ENCODE measurements around the gene NFATC4. TPM values are rescaled to one million over a fixed set of nuclear protein-coding genes. Genes with fewer than 3 reads are reported as not detected.
A peak's percentile ranks its signal among the peaks of the same experiment; 100 is the strongest.

Gene NFATC4
- total and polyA plus RNA-seq, 9 donors: 25.9 to 288 (median 157) TPM

- 46 to 64% (median 49%) methylated on average over 1 of the region's 1 CpG for WGBS, 3 donors
- intact Hi-C loops (cut with DNase I): loop anchor here (1.0 to 10.0 kb wide), 4 partner anchors 37 to 220 kb away; partner anchors contain the start of genes EMC9 (in 1 of the 4), PSME2 (in 1 of the 4) and RNF31 (in 1 of the 4)
- Histone ChIP-seq H3K36me3 (no peaks in the 10 kb centered on the region), H3K27me3 (no peaks in the 10 kb centered on the region), H3K4me1 (ENCODE audit: insufficient read depth) (peaks cover 4% of the 10 kb centered on the region), H3K4me3 (no peak overlapping the region), H3K27ac (peak overlapping the region in 1 of 2 donors; percentile 93), H3K9me3 (no peaks in the 10 kb centered on the region)
- no peak for TF ChIP-seq EP300 (IDR thresholded peaks at IDR 0.05)
- TF ChIP-seq CTCF (IDR thresholded peaks at IDR 0.05): no peak
- TF ChIP-seq POLR2A (IDR thresholded peaks at IDR 0.05): no peak
- no peak for DNase-seq
Observed at GRCh38 chr14:24364841-24365240, 3.1 kb upstream of the NFATC4 start.

- TF ChIP-seq EP300 (IDR thresholded peaks at IDR 0.05): no peak
- TF ChIP-seq POLR2A (IDR thresholded peaks at IDR 0.05): peak; percentile 13
- peak; percentile 73 to 94 (median 92) for TF ChIP-seq CTCF (IDR thresholded peaks at IDR 0.05)
- WGBS, 3 donors: 1 to 2% (median 2%) methylated on average over 28 of the region's 28 CpGs
- intact Hi-C loops (cut with DNase I): loop anchor here (1.0 to 10.0 kb wide), 4 partner anchors 36 to 221 kb away; partner anchors contain the start of genes EMC9 (in 1 of the 4), PSME2 (in 1 of the 4) and RNF31 (in 1 of the 4)
Observed at GRCh38 chr14:24365600-24366412, 2.2 kb upstream of the NFATC4 start.

GRCh38 chr14:24366413-24366720 lies 1.6 kb upstream of the NFATC4 start:
- no peaks in the 10 kb centered on the region for H3K27me3 ChIP-seq
- no peaks in the 10 kb centered on the region for H3K9me3 ChIP-seq
- no peak for DNase-seq
- WGBS, 3 donors: 0 to 1% (median 1%) methylated on average over 16 of the region's 16 CpGs
- no peaks in the 10 kb centered on the region for H3K36me3 ChIP-seq
- intact Hi-C loops (cut with DNase I): loop anchor here (2.0 to 10.0 kb wide), 3 partner anchors 36 to 222 kb away; partner anchors contain the start of genes EMC9 (in 1 of the 4), PSME2 (in 1 of the 4) and RNF31 (in 1 of the 4)
- peaks cover 4% of the 10 kb centered on the region for H3K4me1 ChIP-seq (ENCODE audit: insufficient read depth)
- H3K27ac ChIP-seq: peak overlapping the region; percentile 93 to 96
- peak overlapping the region; percentile 71 for H3K4me3 ChIP-seq
- TF ChIP-seq CTCF (IDR thresholded peaks at IDR 0.05) (no peak), POLR2A (IDR thresholded peaks at IDR 0.05) (no peak), EP300 (IDR thresholded peaks at IDR 0.05) (no peak)

More at GRCh38 chr14:24365600-24366412, 2.2 kb upstream of the NFATC4 start:
- Histone ChIP-seq H3K4me1 (ENCODE audit: insufficient read depth) (peaks cover 4% of the 10 kb centered on the region), H3K27me3 (no peaks in the 10 kb centered on the region), H3K27ac (peak overlapping the region; percentile 93 to 96), H3K36me3 (no peaks in the 10 kb centered on the region), H3K4me3 (peak overlapping the region; percentile 71), H3K9me3 (no peaks in the 10 kb centered on the region)
- DNase-seq: peak; percentile 87 to 92 (median 90)

GRCh38 chr14:24366721-24367513 lies 1.1 kb upstream of the NFATC4 start:
- DNase-seq: peak; percentile 95 to 97 (median 97)
- Histone ChIP-seq H3K36me3 (no peaks in the 10 kb centered on the region), H3K27ac (peak overlapping the region; percentile 93 to 96), H3K4me3 (peak overlapping the region; percentile 71), H3K4me1 (ENCODE audit: insufficient read depth) (peaks cover 4% of the 10 kb centered on the region), H3K27me3 (no peaks in the 10 kb centered on the region), H3K9me3 (no peaks in the 10 kb centered on the region)
- WGBS, 3 donors: 0 to 1% (median 0%) methylated on average over 35 to 40 of the region's 40 CpGs
- peak; percentile 79 for TF ChIP-seq POLR2A (IDR thresholded peaks at IDR 0.05)
- no peak for TF ChIP-seq CTCF (IDR thresholded peaks at IDR 0.05)
- peak; percentile 73 for TF ChIP-seq EP300 (IDR thresholded peaks at IDR 0.05)
- intact Hi-C loops (cut with DNase I): loop anchor here (2.0 to 10.0 kb wide), 3 partner anchors 35 to 222 kb away; partner anchors contain the start of genes EMC9 (in 1 of the 4), PSME2 (in 1 of the 4) and RNF31 (in 1 of the 4)
